BLaER1 treated with 17β-estradiol and CSF1 and Interleukin-3, amounts not matched to agents 10 nM and 100 nM (cell line): Measurements from ENCODE around the gene SPATA16.
A peak's percentile ranks its signal among the peaks of the same experiment; 100 is the strongest.
"Not testable (repeated sequence)": the region's sequence is repeated elsewhere in the genome, so short reads cannot be mapped to it uniquely, and the experiment has no call there.

Source experiments
- H3K27ac ChIP-seq, 11 experiments: shearing (Covaris generic); formaldehyde crosslinking; 2 replicates each; pipeline ENCODE4 v1.8.1; 2022
- H3K27me3 ChIP-seq, 11 experiments: shearing (Covaris generic); formaldehyde crosslinking; 2 replicates each; pipeline ENCODE4 v1.8.1; 2022
- H3K36me3 ChIP-seq, 11 experiments: shearing (Covaris generic); formaldehyde crosslinking; 2 replicates each; pipeline ENCODE4 v1.8.1; 2022
- H3K4me1 ChIP-seq, 10 experiments: shearing (Covaris generic); formaldehyde crosslinking; 2 replicates each; pipeline ENCODE4 v1.8.1; 2022
- H3K4me2 ChIP-seq, 11 experiments: shearing (Covaris generic); formaldehyde crosslinking; 2 replicates each; pipeline ENCODE4 v1.8.1; 2022
- H3K4me3 ChIP-seq, 10 experiments: shearing (Covaris generic); formaldehyde crosslinking; 2 replicates each; pipeline ENCODE4 v1.8.1; 2022
- H3K9ac ChIP-seq, 11 experiments: shearing (Covaris generic); formaldehyde crosslinking; 2 replicates each; pipeline ENCODE4 v1.8.1; 2022
- H3K9me3 ChIP-seq, 11 experiments: shearing (Covaris generic); formaldehyde crosslinking; replicated peaks in 1 of 11; 2 replicates each; pipeline ENCODE4 v1.8.1; 2022
- H4K20me1 ChIP-seq, 11 experiments: shearing (Covaris generic); formaldehyde crosslinking; 2 replicates each; pipeline ENCODE4 v1.8.1; 2022
- Cebpa-rat ChIP-seq, 11 experiments: shearing (Covaris generic); IDR thresholded peaks; 2 replicates each; pipeline ENCODE4 v1.8.1; 2022

SPATA16 gene

GRCh38 chr3:172973799-172974198 is 167.2 kb downstream of the SPATA16 start:
- H3K27me3 ChIP-seq = no peaks in the 10 kb centered on the region
- no peak for TF ChIP-seq Cebpa-rat (IDR thresholded peaks at IDR 0.05)

GRCh38 chr3:172972717-172973116 is 168.3 kb downstream of the SPATA16 start:
- H4K20me1 ChIP-seq = no peaks in the 10 kb centered on the region; a peak in 1 of 22 replicates
- H3K36me3 ChIP-seq = no peaks in the 10 kb centered on the region
- no peak overlapping the region for H3K4me3 ChIP-seq
- TF ChIP-seq Cebpa-rat (IDR thresholded peaks at IDR 0.05) = no peak
- no peaks in the 10 kb centered on the region for H3K27me3 ChIP-seq
- H3K9me3 ChIP-seq = no peaks in the 10 kb centered on the region
- no peak overlapping the region for H3K4me2 ChIP-seq
- H3K9ac ChIP-seq = no peak overlapping the region
- no peaks in the 10 kb centered on the region for H3K4me1 ChIP-seq
- no peak overlapping the region for H3K27ac ChIP-seq

More at GRCh38 chr3:172973799-172974198, 167.2 kb downstream of the SPATA16 start:
- H3K4me1 ChIP-seq = no peaks in the 10 kb centered on the region
- H4K20me1 ChIP-seq = no peaks in the 10 kb centered on the region; a peak in 1 of 22 replicates
- H3K4me3 ChIP-seq = no peak overlapping the region
- no peak overlapping the region for H3K27ac ChIP-seq
- no peaks in the 10 kb centered on the region for H3K36me3 ChIP-seq
- H3K9ac ChIP-seq = no peak overlapping the region
- no peak overlapping the region for H3K4me2 ChIP-seq
- no peaks in the 10 kb centered on the region for H3K9me3 ChIP-seq

DNA sequence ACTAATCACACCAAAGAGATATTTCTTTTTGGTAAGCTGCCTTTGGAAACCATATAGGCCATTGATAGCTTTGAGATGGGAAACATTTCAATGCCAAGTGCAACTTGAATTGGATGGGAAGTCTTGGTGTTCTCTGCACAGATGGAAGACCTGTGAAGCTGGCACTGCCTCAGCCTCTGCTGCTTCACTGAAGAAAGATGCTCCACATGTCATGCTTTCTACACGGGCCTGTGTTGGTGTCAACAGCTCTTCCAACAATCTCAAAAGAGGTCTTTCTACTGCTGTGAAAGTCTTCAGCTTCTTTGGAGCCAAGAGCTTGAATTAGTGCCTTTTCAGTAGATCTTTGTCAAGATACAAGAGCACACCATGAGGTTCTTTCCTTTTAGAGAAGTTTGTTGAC is 169.0 kb downstream of the SPATA16 start:
- H3K4me2 ChIP-seq = no peak overlapping the region
- no peaks in the 10 kb centered on the region for H3K9me3 ChIP-seq
- H3K4me1 ChIP-seq = peaks cover 0 to under 1% (median 0%) of the 10 kb centered on the region in 10 experiments; a peak in 1 of 20 replicates
- H3K9ac ChIP-seq = no peak overlapping the region
- H3K36me3 ChIP-seq = no peaks in the 10 kb centered on the region
- no peak overlapping the region for H3K27ac ChIP-seq
- H4K20me1 ChIP-seq = no peaks in the 10 kb centered on the region; a peak in 1 of 22 replicates
- no peak for TF ChIP-seq Cebpa-rat (IDR thresholded peaks at IDR 0.05)
- no peaks in the 10 kb centered on the region for H3K27me3 ChIP-seq
- no peak overlapping the region for H3K4me3 ChIP-seq

DNA sequence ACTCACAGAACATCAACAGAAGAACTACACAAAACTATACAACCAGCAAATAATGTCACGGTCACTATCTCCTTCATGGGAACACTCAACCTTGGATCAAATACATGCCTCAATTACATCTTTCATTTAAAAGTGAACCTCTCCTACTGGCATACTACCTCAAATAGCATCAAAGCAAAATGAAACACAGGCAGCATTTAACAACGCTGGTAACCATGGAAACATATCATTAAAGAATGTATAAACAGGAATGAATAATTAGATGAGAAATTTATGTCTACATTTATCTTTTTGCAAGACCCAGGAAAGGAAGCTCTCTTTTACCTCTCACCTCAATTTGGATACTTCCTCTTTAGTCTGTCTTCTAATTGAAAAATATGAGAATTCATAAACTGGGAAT is 172.4 kb downstream of the SPATA16 start:
- no peaks in the 10 kb centered on the region for H3K36me3 ChIP-seq
- no peaks in the 10 kb centered on the region for H3K27me3 ChIP-seq
- no peak overlapping the region for H3K9ac ChIP-seq
- H4K20me1 ChIP-seq = no peaks in the 10 kb centered on the region; a peak in 1 of 22 replicates
- H3K4me3 ChIP-seq = no peak overlapping the region
- H3K4me1 ChIP-seq = peaks cover 0 to 7% (median 0%) of the 10 kb centered on the region in 10 experiments; a peak in 1 of 20 replicates
- no peak overlapping the region for H3K27ac ChIP-seq
- no peaks in the 10 kb centered on the region for H3K9me3 ChIP-seq
- no peak for TF ChIP-seq Cebpa-rat (IDR thresholded peaks at IDR 0.05)
- no peak overlapping the region for H3K4me2 ChIP-seq

- Histone ChIP-seq H3K4me2 (no peak overlapping the region), H3K27me3 (no peaks in the 10 kb centered on the region), H3K4me3 (no peak overlapping the region), H3K4me1 (peaks cover 0 to 7% (median 0%) of the 10 kb centered on the region in 10 experiments; a peak in 1 of 20 replicates), H3K9me3 (no peaks in the 10 kb centered on the region), H3K9ac (no peak overlapping the region), H3K36me3 (no peaks in the 10 kb centered on the region), H3K27ac (no peak overlapping the region), H4K20me1 (no peaks in the 10 kb centered on the region)
- TF ChIP-seq Cebpa-rat (IDR thresholded peaks at IDR 0.05) = no peak
Observed at GRCh38 chr3:172965256-172965655, 175.8 kb downstream of the SPATA16 start.

GRCh38 chr3:172960626-172961182 is 180.3 kb downstream of the SPATA16 start:
- H3K4me1 ChIP-seq, H3K9ac ChIP-seq, H3K4me3 ChIP-seq, H4K20me1 ChIP-seq, H3K27ac ChIP-seq, H3K36me3 ChIP-seq, H3K9me3 ChIP-seq, H3K27me3 ChIP-seq, H3K4me2 ChIP-seq: not testable (repeated sequence)

GRCh38 chr3:172958565-172958964 is 182.5 kb downstream of the SPATA16 start:
- Histone ChIP-seq H3K4me1 (peaks cover 4 to 10% (median 7%) of the 10 kb centered on the region in 10 experiments; a peak in 19 of 20 replicates), H3K36me3 (no peaks in the 10 kb centered on the region), H3K4me2 (no peak overlapping the region), H3K4me3 (no peak overlapping the region), H3K27ac (no peak overlapping the region), H4K20me1 (no peaks in the 10 kb centered on the region), H3K27me3 (no peaks in the 10 kb centered on the region), H3K9ac (no peak overlapping the region), H3K9me3 (peaks cover 0 to 9% (median 4%) of the 10 kb centered on the region in 11 experiments; a peak in 7 of 22 replicates)
- no peak for TF ChIP-seq Cebpa-rat (IDR thresholded peaks at IDR 0.05)

- H3K36me3 ChIP-seq = no peaks in the 10 kb centered on the region
- H3K9me3 ChIP-seq = peaks cover 0 to 9% (median 4%) of the 10 kb centered on the region in 11 experiments; a peak in 7 of 22 replicates
- no peak for TF ChIP-seq Cebpa-rat (IDR thresholded peaks at IDR 0.05)
- peak overlapping the region; percentile 21 to 70 (median 49); a peak in 21 of 22 replicates for H3K4me2 ChIP-seq
- H3K27ac ChIP-seq = no peak overlapping the region; a peak in 1 of 22 replicates
- H3K27me3 ChIP-seq = no peaks in the 10 kb centered on the region
- no peak overlapping the region for H3K4me3 ChIP-seq
- H4K20me1 ChIP-seq = no peaks in the 10 kb centered on the region
- no peak overlapping the region for H3K9ac ChIP-seq
- H3K4me1 ChIP-seq = peaks cover 9 to 18% (median 13%) of the 10 kb centered on the region in 10 experiments; a peak in 19 of 20 replicates
Observed at GRCh38 chr3:172953571-172953970, 187.5 kb downstream of the SPATA16 start.

DNA sequence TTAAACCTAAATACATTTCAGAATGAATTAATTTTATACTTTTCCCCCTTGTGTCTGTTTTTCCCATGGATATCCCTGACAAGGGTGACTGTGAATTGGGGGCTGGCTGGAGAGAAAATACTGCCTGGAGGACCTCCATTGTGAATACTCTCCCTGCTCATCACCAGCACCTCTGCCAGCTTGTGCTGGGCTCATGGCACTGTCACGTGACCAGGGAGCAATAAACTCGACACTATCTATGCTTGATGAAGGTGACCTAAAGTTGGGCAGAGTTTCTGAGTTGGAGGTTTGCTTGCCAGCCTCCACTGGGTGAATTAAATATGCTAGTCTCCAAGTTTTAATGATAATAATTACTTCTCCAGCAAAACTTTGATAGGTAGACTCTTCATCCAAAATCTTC is 189.5 kb downstream of the SPATA16 start:
- Histone ChIP-seq H3K4me3 (no peak overlapping the region), H3K4me2 (no peak overlapping the region), H3K4me1 (peaks cover 9 to 18% (median 13%) of the 10 kb centered on the region in 10 experiments; a peak in 19 of 20 replicates), H3K27ac (no peak overlapping the region), H3K9me3 (peaks cover 0 to 9% (median 4%) of the 10 kb centered on the region in 11 experiments; a peak in 7 of 22 replicates), H3K27me3 (no peaks in the 10 kb centered on the region), H3K9ac (no peak overlapping the region), H4K20me1 (no peaks in the 10 kb centered on the region), H3K36me3 (no peaks in the 10 kb centered on the region)
- TF ChIP-seq Cebpa-rat (IDR thresholded peaks at IDR 0.05) = no peak

- no peaks in the 10 kb centered on the region for H4K20me1 ChIP-seq
Observed at GRCh38 chr3:172946061-172946460, 195.0 kb downstream of the SPATA16 start.

More at GRCh38 chr3:172946061-172946460, 195.0 kb downstream of the SPATA16 start:
- TF ChIP-seq Cebpa-rat (IDR thresholded peaks at IDR 0.05) = no peak
- no peaks in the 10 kb centered on the region for H3K4me1 ChIP-seq
- H3K36me3 ChIP-seq = no peaks in the 10 kb centered on the region
- no peak overlapping the region for H3K4me3 ChIP-seq
- no peak overlapping the region for H3K9ac ChIP-seq
- no peaks in the 10 kb centered on the region for H3K27me3 ChIP-seq
- no peak overlapping the region for H3K4me2 ChIP-seq
- no peak overlapping the region for H3K27ac ChIP-seq
- H3K9me3 ChIP-seq = no peaks in the 10 kb centered on the region
